ENCODE results near the gene MLH3.

Gene MLH3

DNA sequence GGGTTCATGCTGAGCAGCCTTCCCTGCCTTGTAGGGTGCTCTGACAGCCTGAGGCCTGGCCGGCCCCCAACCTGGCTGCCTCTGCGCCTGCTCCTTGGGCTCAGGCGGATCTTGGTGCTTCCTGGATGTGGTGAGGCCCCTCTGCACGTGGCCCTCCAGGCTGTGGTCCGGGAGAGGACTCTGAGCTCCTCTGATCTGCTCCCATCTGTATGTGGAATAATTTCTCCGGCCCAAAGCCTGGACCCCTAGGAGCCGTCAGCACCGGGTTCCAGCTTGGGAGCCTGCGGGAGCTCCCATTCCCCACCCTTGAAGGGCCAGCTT is 69.8 kb downstream of the MLH3 start:
- TF ChIP-seq, protein P1, sequence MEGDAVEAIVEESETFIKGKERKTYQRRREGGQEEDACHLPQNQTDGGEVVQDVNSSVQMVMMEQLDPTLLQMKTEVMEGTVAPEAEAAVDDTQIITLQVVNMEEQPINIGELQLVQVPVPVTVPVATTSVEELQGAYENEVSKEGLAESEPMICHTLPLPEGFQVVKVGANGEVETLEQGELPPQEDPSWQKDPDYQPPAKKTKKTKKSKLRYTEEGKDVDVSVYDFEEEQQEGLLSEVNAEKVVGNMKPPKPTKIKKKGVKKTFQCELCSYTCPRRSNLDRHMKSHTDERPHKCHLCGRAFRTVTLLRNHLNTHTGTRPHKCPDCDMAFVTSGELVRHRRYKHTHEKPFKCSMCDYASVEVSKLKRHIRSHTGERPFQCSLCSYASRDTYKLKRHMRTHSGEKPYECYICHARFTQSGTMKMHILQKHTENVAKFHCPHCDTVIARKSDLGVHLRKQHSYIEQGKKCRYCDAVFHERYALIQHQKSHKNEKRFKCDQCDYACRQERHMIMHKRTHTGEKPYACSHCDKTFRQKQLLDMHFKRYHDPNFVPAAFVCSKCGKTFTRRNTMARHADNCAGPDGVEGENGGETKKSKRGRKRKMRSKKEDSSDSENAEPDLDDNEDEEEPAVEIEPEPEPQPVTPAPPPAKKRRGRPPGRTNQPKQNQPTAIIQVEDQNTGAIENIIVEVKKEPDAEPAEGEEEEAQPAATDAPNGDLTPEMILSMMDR (IDR thresholded peaks at IDR 0.05): no peak

DNA sequence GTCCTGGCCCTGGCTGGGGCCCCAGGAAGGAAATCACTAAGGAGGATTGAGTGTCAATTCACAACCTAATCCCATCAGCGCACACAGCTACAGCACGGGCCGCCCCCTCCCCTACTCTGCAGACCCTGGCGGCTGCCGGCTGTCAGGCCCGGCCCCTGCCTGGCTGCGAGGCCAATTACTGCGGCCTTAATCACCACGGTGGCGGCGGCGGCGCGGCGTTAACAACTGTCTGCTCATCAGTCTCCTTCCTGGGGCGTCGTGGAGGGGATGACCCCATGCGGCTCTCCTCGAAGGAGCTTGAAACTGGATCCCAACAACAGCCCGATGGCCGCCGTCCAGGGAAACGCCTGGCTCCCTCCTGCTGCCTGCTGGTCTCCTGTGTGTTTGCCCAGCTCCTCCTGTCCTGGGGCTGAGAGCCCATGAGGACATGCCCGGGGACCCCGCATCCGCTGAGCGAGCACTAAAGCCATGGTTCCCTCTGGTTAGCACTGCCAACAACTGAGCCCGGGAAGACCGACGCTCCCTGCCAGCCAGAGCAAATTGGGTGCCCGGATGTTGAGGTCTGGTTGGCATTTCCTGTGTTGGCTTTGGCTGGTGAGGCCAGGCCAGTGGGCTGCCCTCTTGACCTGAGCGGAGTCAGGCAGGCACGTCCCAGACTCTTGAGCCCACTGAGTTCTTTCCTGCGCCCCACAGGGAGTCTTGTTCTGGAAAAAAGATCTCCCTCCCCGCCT is 70.4 kb downstream of the MLH3 start:
- TF ChIP-seq, protein P1 (IDR thresholded peaks at IDR 0.05): no peak

DNA sequence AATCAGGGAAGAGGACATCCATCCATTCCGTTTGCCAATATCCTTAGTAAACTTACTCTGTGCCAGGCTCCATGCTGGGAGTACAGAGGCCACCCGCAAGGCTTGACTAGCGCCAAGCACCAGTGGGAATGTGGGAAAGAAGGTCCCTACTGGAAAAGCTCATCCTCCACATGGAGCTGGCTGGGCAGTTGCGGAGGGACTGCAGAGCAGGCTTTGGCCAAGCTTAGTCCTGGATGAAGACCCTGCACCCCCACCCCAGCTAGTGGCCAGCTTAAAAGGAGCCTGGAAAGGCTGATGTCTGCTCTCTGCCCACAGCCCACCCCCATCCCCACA is 70.9 kb downstream of the MLH3 start:
- TF ChIP-seq, protein P1 (IDR thresholded peaks at IDR 0.05): no peak

DNA sequence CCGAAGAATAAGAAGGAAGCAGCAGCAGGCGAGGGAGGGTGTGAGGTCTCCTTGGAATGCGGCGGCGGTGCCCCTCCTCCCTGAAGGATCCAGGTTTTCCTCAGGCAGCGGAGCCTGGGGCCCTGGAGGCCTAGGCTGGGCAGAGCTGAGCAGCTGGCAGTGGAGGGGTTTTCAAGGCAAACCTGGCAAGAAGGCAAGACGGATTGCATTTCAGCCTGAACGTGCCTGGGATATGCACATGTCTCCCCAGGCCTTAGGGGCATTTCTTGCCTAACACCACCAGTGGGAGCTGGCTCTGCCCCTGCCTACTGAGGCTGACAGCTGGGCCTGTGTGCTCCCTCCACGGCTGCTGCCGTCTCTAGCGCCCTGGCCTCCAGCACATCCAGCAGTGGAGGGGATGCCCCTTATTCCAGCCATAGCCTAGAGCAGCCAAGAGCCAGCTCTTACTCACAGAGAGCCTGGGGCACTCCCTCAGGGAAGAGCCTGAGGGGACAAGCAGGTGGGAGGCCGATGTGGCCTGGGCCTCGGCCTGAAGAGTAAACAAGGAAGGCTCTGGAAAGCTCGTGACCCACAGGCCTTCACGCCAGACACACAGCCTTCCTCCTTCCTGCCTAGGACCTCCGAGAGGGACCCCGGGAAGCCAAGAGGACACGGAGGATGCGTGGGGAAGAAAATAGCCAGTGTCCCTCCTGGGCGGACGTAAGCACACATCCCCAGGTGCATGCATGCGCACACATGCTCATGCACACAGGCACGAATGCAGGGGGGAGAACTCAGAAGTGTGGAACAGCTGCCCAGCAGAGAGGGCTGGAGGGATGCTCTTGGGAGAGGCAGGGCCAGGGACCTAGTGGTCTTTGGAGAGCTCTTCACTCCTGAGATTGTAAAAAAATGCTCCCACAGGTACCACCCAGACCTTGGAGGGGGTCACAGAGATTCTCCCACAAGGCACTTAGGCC is 71.5 kb downstream of the MLH3 start:
- TF ChIP-seq, protein P1 (IDR thresholded peaks at IDR 0.05): no peak

DNA sequence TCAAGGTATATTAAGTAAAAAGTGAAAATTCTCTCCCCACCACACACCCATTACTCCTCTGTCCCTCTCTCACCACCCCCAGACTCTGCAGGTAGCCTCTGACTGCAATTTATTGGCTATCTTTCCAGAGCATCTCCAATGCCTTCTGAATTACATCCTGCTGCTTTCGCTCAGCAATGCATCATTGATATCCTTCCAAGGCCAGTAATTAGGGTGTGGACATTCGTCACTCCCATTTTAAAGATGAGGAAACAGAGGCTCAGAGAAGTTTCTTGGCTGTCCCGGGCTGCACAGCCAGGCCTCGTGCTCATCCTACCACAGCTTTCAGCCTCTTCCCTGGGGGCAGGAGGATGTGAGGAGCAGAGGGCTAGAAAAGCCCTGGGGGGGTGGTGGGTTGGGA is 72.2 kb downstream of the MLH3 start:
- TF ChIP-seq, protein P1 (IDR thresholded peaks at IDR 0.05): no peak

DNA sequence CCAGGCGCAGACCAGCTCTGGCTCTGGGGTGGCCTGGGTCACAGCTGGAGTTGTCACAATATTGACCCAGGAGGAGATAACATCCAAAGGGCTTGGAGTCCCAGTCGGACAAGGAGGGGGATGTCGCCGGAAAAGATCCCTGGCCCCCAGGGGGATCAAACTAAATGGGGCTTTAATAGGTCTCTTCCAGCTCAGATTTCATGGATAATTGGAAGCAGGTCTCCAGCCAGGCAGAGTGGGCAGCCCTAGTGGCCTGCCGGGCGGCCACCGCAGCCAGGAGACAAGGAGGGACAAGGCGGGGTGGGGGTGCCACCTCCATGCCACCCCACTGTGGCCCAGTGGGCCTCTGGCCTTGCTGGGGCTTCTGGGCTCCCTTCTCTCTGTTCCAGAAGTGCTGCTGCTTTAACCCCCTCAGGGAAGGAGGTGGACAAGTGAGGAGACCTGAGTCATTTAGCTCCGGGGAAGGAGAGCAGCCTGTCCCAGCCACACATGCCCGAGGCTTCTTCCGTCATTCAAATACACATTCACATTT is 72.8 kb downstream of the MLH3 start:
- TF ChIP-seq, protein P1 (IDR thresholded peaks at IDR 0.05): no peak

DNA sequence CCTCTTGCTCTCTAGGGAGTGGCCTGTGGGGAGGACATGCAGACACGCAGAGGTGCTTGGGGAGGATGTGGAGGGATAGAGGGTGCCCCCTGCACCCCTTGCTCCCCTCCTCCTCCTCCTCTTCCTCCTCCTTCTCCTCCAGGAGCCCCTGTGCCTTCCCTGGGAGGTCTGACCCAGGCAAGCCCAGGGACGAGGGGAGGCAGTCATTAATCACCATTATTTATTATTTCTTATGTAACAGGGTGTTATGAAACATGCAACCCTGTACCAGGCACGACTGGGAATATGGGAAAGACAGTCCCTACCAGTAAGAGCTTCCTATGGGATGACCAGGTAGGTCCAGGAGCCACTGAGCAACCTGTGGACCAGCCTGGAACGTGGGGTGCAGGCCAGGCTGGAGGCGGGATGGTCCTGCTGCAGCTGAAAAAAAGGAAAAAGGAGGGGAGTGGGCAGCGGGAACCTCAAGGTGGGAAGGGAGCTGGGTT is 73.3 kb downstream of the MLH3 start:
- TF ChIP-seq, protein P1 (IDR thresholded peaks at IDR 0.05): no peak

Measured in LNCAP (cell line).